Measurements from ENCODE around the gene HGD.

HGD gene

GRCh38 chr3:120682095-120682681 lies at the start of gene HGD:
TSS of gene HGD (minus strand) at chr3:120682239. CDS start at chr3:120682111, 128 bp downstream.
- no peak for DNase-seq (ENCODE audit: low read depth)

- no peak for DNase-seq (ENCODE audit: low read depth)
Measured at GRCh38 chr3:120730576-120731542, 48.8 kb upstream of the HGD start.

- DNase-seq (ENCODE audit: low read depth), result no peak
Measured at GRCh38 chr3:120726791-120727190, 44.8 kb upstream of the HGD start.

- DNase-seq (ENCODE audit: low read depth), result peak; percentile 25
Measured at GRCh38 chr3:120719167-120719834, 37.3 kb upstream of the HGD start.

- DNase-seq (ENCODE audit: low read depth), result no peak
Measured at GRCh38 chr3:120713262-120713661, 31.2 kb upstream of the HGD start.

- no peak for DNase-seq (ENCODE audit: low read depth)
Measured at GRCh38 chr3:120710369-120710768, 28.3 kb upstream of the HGD start.

GRCh38 chr3:120708408-120708807 lies 26.4 kb upstream of the HGD start:
- no peak for DNase-seq (ENCODE audit: low read depth)

- DNase-seq (ENCODE audit: low read depth), result no peak
Measured at GRCh38 chr3:120706950-120707349, 24.9 kb upstream of the HGD start.

- DNase-seq (ENCODE audit: low read depth), result no peak
Measured at GRCh38 chr3:120705884-120706582, 24.0 kb upstream of the HGD start.

- DNase-seq (ENCODE audit: low read depth), result no peak
Measured at GRCh38 chr3:120699333-120699732, 17.3 kb upstream of the HGD start.

GRCh38 chr3:120693439-120694171 lies 11.6 kb upstream of the HGD start:
- DNase-seq (ENCODE audit: low read depth), result no peak

- DNase-seq (ENCODE audit: low read depth), result no peak
Measured at GRCh38 chr3:120689395-120689794, 7.4 kb upstream of the HGD start.

GRCh38 chr3:120688121-120688520 lies 6.1 kb upstream of the HGD start:
- no peak for DNase-seq (ENCODE audit: low read depth)

- no peak for DNase-seq (ENCODE audit: low read depth)
Measured at GRCh38 chr3:120685411-120685810, 3.4 kb upstream of the HGD start.

- no peak for DNase-seq (ENCODE audit: low read depth)
Measured at GRCh38 chr3:120684896-120685295, 2.9 kb upstream of the HGD start.

GRCh38 chr3:120683671-120684301 lies 1.7 kb upstream of the HGD start:
- no peak for DNase-seq (ENCODE audit: low read depth)

- DNase-seq (ENCODE audit: low read depth), result no peak
Measured at GRCh38 chr3:120683213-120683612, 1.2 kb upstream of the HGD start.

GRCh38 chr3:120681506-120682038 lies 467 bp downstream of the HGD start:
- DNase-seq (ENCODE audit: low read depth), result no peak

- DNase-seq (ENCODE audit: low read depth), result no peak
Measured at GRCh38 chr3:120681018-120681417, 1.0 kb downstream of the HGD start.

GRCh38 chr3:120680193-120680894 lies 1.7 kb downstream of the HGD start:
- no peak for DNase-seq (ENCODE audit: low read depth)
